ENCODE results near the gene EREG.

GRCh38 chr4:74316397-74316796 is 48.5 kb upstream of the EREG start:
- TF ChIP-seq CTCF (IDR thresholded peaks at IDR 0.05) (no peak), POLR2A (IDR thresholded peaks at IDR 0.05) (no peak)
